Astrocyte of the spinal cord (primary cell): ENCODE measurements around the gene HKDC1.
"Not testable (repeated sequence)": the region's sequence is repeated elsewhere in the genome, so short reads cannot be mapped to it uniquely, and the experiment has no call there.

ENCODE experiments used
- DNase-seq: peaks from one replicate; pipeline ENCODE4 v3.0.0; 2011; ENCODE audit warnings: low read depth, low spot score
- H3K4me3 ChIP-seq: 2 replicates; pipeline ENCODE4 v1.5.1; 2011; ENCODE audit warnings: low read depth, mild to moderate bottlenecking, low read length, moderate library complexity
- in situ Hi-C: cut with HindIII; loops from 2 replicates; pipeline ENCODE4 v1.10.0; 2017; ENCODE audit warnings: low sequenced_read_pairs
- TF ChIP-seq, protein P1 (sequence below): IDR thresholded peaks from 2 replicates; pipeline ENCODE4 v1.5.1; 2012; ENCODE audit warnings: low read depth, mild to moderate bottlenecking, low read length, inconsistent platforms

The HKDC1 gene

DNA sequence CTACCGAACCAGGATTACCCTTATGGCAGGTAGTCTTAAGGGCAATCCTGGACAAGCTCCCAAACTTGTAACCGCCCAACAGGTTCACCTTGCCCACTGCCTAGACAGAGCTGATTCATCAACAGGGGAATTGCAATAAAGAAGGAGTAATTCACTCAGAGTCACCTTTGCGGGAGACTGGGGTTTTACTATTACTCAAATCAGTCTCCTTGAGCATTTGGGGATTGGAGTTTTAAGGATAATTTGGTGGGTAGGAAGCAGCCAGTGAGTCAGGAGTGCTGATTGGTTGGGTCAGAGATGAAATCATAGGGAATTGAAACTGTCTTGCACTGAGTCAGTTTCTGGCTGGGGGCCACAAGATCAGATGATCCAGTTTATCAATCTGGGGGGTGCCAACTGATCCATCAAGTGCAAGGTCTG is 83.5 kb downstream of the HKDC1 start:
- H3K4me3 ChIP-seq = no peak overlapping the region
- DNase-seq = no peak
- in situ Hi-C loops = no loop called here
- TF ChIP-seq, protein P1, sequence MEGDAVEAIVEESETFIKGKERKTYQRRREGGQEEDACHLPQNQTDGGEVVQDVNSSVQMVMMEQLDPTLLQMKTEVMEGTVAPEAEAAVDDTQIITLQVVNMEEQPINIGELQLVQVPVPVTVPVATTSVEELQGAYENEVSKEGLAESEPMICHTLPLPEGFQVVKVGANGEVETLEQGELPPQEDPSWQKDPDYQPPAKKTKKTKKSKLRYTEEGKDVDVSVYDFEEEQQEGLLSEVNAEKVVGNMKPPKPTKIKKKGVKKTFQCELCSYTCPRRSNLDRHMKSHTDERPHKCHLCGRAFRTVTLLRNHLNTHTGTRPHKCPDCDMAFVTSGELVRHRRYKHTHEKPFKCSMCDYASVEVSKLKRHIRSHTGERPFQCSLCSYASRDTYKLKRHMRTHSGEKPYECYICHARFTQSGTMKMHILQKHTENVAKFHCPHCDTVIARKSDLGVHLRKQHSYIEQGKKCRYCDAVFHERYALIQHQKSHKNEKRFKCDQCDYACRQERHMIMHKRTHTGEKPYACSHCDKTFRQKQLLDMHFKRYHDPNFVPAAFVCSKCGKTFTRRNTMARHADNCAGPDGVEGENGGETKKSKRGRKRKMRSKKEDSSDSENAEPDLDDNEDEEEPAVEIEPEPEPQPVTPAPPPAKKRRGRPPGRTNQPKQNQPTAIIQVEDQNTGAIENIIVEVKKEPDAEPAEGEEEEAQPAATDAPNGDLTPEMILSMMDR = no peak

DNA sequence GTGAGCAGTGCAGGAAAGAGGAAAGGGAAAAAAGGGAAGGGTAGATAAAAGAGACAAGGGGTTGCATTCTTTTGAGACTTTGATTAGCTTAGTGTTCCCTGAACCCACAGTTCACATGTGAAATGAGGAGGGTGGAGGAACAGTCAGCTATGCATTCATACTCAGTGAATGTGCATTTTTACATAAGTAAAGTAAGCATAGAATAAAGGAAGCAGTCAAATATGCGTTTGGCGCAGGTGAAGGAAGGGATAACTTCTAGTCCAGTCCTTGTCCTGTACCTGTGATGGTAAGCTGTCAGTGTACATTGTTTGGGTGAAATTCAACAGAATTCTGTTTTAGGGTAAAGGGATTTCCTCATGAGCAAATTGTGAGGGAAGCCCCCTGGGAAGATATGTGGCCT is 86.3 kb downstream of the HKDC1 start:
- TF ChIP-seq, protein P1 = no peak
- no peak overlapping the region for H3K4me3 ChIP-seq
- in situ Hi-C loops = no loop called here

DNA sequence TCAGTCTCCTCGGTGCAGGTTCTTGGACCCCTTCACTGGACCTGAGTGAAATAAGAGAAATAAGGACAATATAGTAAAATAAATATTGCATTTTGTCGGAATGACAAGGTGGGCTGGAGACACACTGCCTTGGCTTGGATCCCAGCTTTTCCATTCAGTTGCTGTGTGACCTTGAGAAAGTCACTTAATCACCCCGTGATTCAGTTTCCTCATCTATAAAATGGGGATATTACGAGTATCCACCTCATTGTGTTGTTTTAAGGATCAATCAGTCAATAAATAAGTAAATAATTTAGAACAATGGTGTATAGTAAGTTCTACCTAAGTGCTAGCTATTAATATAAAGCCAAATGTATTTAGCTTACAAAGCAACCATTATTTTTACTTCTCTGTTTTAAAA is 87.3 kb downstream of the HKDC1 start:
- TF ChIP-seq, protein P1 = no peak

More for the DNA sequence above, 86.3 kb downstream of the HKDC1 start:
- no peak for DNase-seq

DNA sequence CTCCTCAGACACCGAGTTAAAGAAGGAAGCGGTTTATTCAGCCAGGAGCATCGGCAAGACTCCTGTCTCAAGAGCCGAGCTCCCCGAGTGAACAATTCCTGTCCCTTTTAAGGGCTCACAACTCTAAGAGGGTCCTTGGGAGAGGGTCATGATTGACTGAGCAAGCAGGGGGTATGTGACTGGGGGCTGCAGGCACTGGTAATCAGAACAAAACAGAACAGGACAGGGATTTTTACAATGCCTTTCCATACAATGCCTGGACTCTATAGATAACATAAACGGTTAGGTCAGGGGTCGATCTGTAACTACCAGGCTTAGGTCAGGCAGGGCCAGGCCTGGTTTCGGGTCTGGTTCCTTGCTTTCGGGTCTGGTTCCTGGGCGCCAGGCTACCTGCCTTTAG is 88.2 kb downstream of the HKDC1 start:
- DNase-seq, in situ Hi-C loops, H3K4me3 ChIP-seq: not testable (repeated sequence)

More for the DNA sequence above, 87.3 kb downstream of the HKDC1 start:
- H3K4me3 ChIP-seq = no peak overlapping the region
- in situ Hi-C loops = no loop called here
- DNase-seq = no peak

DNA sequence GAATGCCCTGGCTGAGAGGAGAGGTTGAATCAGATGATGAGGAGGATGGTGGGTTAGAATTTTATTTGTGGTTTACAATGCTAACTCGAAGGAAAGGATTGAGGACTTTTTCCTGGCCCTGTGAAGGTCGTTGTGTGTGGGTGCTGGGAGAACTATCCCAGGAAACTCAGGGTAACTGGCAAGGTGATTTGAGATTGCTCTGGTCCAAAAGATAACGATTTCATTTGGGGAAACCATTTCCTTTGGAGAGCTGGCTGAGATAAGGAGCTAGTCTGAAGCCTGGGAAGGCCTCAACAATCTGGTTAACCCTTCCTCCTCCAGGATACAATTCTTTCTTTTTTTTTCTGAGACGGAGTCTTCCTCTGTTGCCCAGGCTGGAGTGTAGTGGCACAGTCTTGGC is 91.2 kb downstream of the HKDC1 start:
- in situ Hi-C loops = no loop called here
- no peak overlapping the region for H3K4me3 ChIP-seq
- no peak for DNase-seq
- TF ChIP-seq, protein P1 = no peak

DNA sequence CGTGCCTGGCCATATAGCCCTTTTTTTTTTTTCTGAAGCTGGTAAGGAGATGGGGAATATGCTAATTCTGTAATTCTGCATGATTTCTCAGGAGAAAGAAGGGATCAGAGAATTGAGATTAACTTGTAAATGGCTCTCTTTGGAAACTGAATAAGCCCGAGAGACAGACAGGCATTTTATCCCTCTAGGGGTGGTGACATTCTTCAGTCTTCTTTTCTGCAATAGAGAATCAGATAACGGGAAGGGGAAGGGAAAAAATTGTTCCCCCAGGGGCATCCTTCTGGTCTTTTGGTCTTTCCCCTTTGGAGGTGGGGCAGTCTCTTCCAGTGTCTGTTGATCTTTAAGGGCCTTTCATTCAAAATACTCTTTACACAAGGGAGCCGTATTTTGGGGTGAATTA is 92.4 kb downstream of the HKDC1 start:
- DNase-seq = no peak
- TF ChIP-seq, protein P1 = no peak
- no peak overlapping the region for H3K4me3 ChIP-seq
- in situ Hi-C loops = no loop called here

DNA sequence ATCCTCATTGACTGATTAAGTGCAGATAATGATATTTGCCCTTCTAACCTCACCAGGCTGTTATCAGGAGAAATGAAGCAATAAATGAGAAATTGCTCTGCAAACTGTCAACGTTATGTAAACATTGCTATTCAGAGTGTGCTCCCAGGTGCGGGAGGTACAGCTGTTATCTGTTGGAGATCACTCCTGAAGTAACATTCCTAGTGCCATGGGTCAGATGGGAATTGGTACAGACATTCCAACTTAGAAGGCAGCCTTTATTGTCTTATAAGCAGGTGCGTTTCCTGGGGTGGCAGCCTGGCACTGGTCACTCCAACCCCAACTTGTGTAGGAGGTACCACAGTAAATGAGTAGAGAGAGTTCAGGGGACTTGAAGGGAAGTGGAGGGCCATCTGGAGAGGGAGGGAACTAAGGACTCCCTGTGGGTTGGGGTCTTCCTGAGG is 95.0 kb downstream of the HKDC1 start:
- DNase-seq = no peak
- no peak overlapping the region for H3K4me3 ChIP-seq
- in situ Hi-C loops = no loop called here
- TF ChIP-seq, protein P1 = no peak
